Epithelial cell of prostate (primary cell): ENCODE results near the gene MED29.
A peak's percentile ranks its signal among the peaks of the same experiment; 100 is the strongest.

ENCODE experiments used
- DNase-seq: peaks from one replicate; pipeline ENCODE4 v3.0.0-alpha.2; 2011; ENCODE audit warnings: low read depth, low spot score
- H3K27ac ChIP-seq: fragments of 450-650 bp; 2 replicates; pipeline ENCODE4 v1.5.1; 2017; ENCODE audit warnings: mild to moderate bottlenecking

Gene MED29

DNA sequence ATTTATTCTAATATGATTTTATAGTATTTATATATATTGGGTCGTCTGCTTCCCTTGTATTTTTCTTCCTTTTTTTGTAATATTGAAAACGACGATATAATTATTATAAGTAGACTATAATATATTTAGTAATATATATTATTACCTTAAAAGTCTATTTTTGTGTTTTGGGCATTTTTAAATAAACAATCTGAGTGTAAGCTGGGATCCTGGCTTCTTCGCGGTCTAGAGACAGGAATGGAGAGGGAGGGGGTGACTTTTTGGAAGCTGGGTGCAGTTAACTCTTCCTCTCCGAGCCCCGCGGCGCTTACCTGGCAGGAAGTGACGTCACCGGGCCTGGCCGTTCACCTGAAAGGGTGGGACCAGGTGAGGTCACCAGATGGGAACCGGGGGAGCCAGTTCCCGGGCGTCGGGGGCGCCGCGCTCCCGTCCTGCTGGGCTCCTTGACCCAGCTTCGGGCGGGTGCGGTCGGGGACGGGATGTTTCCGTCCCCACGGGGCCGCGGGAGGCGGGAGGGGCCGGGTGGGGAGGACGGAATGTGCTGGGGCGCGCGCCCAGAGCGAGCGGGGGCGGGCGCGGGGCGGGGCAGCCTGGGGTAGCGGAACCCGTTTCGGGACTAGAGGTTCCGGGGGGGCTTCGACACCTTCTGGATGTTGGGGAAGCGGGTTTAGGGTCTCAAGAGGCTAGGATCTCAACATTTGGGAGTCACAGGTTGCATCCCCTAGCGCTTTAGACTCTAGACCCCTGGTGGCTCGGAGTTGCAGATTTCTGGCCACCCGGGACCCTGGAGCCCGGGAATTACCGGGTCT is 18.2 kb downstream of the MED29 start:
- peak overlapping the region; percentile 100 for H3K27ac ChIP-seq
- DNase-seq = peak; percentile 88

DNA sequence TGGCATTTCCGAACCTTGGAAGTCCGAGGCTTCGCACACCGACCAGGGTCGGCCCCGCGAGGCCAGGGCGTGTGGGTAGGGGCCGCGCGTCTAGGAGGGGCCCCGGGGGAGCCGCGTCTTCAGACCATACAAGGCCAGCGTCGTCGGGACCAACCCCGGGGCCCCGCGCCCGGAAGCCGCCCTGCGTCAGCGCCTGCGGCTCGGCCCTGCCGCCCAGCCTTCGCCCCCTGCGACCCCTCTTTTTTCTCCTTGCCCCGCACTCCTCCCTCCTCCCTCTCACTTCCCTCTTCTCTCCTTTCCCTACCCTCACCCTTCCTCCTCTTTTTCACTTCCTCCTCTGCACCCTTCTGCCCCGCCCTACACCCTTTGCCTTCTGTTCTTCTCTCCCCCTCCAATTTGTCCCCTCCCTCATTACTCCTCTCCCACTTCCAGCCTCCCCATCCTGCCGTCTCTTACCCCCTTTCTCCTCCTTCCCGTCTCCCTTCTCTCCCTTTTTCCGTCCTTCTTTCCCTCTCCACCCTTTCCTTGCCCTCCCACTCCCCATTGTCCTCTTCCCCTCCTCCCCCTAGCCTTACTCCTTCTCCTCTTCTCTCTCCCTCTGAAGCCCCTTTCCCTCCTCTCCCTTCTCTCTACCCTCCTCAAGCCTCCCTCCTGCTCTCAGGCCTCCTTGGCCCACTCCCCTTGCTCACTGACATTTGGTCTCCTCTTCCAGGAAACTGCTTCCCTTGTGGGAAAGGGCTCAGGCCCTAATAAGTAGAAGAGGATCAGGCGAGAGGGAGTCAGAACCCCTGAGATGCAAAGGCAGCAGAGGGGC is 19.0 kb downstream of the MED29 start:
- H3K27ac ChIP-seq = peak overlapping the region; percentile 100
- DNase-seq = no peak

DNA sequence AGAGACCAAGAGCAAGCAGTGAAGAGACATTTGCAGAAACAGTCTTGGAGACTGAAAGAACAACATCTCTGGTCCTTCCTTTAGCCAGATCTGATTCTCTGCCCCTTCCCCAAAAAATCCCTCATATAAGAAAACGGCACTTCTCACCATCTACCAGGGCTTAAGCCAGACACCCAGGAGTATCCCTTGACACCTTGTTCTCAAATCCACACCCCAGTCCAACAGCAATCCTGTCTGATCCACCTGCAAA is 19.6 kb downstream of the MED29 start:
- no peak for DNase-seq
- peak overlapping the region; percentile 100 for H3K27ac ChIP-seq

DNA sequence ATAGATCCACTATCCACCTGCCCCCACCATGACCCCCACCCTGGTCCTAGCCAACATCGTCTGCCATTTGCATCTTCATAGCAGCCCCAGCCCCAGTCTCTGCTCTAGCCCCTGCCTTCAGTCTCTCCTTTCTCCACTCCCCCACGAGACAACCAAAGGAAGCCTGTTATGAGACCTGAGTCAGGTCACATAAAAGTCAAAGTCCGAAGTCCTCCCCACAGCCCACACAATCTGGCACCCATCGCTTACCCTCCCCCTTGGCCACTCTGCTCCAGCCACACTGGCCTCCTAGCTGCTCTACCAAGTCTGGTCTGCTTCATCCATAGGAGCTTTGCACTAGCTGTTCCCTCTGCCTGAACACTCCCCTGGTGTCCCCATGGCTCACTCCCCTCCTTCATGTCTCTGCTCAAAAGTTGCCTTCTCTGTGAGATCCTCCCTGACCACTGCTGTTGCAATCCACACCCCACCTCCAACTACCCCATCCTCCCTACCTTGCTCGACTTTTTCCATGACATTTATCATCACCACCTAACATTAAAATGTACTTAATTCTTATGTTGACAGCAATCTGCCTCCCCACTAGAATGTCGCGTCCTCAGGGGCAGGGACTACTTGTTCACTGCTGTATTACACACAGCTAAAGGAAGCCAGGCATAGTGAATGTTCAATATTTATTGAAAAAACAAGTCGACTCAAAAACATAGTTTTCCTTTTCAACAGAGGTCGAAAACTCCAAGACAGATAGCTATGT is 20.1 kb downstream of the MED29 start:
- peak overlapping the region; percentile 100 for H3K27ac ChIP-seq
- DNase-seq = no peak

DNA sequence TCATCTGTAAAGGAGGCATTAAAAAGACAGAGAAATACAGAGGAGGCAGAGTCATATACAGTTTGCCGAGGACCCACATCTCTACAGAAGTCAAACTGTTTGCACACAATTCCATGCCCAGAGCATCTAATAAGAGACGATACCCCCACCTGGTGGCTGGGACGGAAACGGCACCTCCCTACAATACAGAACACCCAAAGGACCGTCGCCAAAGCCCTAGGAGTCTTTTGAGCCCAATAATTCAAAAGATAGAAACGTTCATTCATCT is 20.6 kb downstream of the MED29 start:
- H3K27ac ChIP-seq = peak overlapping the region; percentile 100
- no peak for DNase-seq

DNA sequence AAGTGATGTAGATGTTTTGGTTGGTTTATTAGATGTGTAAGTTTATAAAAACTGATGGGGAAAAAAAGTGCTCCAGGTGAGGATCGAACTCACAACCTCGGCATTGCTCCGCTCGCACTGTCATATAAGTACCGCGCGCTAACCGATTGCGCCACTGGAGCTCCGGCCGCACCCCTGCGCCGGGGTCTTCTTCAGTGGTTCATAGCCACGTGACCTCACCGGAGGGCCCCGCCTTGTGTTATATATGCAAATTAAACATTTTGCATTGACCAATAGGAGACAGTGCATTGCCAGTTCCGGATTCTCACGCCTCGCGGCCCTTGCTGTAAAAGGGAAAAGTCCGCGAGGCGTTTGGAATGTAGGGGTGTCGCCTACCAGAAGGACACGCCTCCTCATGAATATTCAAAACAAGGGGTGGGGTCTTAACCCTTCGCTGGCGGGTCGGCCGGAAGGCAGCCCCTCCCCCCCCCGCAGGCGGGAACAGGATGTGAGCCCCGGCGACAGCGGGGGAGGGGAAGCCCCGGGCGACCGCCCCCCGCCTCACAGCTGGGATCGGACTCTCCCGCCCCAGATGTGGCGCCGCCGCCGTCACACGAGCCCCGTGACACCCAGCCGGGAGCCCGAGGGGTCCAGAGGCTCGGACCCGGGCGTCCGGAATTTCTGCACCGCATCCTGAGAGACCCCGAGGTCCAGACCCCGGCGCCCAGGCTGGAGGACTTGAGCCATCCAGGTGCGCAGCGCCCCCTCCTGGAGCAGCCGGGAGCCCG is 21.1 kb downstream of the MED29 start, which contains the start of gene PLEKHG2:
TSS of gene PLEKHG2 (plus strand) at position 570 of the 767 bp plus-strand sequence. CDS start 1,418 bp downstream, outside the sequence.
- peak; percentile 97 for DNase-seq
- H3K27ac ChIP-seq = peak within 1 kb of the TSS; percentile 100

DNA sequence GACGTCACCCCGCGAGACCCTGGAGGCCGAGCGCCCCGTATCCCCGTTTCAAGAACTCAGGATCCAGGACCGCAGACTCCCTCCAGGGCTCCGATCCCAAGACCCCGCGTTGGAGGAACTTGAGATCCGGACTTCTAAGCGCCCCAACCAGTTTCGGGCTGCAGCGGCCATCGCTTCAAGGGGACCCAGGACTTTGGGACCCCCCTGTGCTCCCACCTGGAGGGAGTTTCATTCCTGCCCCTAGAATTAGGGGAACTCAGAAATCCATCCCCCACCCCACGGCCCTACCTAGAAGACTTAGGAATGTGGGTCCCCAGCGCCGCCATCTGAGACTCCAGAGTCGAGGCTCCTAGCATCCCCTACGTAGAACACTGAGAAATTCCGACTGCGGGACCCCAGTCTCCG is 21.7 kb downstream of the MED29 start:
- peak overlapping the region; percentile 100 for H3K27ac ChIP-seq
- no peak for DNase-seq

DNA sequence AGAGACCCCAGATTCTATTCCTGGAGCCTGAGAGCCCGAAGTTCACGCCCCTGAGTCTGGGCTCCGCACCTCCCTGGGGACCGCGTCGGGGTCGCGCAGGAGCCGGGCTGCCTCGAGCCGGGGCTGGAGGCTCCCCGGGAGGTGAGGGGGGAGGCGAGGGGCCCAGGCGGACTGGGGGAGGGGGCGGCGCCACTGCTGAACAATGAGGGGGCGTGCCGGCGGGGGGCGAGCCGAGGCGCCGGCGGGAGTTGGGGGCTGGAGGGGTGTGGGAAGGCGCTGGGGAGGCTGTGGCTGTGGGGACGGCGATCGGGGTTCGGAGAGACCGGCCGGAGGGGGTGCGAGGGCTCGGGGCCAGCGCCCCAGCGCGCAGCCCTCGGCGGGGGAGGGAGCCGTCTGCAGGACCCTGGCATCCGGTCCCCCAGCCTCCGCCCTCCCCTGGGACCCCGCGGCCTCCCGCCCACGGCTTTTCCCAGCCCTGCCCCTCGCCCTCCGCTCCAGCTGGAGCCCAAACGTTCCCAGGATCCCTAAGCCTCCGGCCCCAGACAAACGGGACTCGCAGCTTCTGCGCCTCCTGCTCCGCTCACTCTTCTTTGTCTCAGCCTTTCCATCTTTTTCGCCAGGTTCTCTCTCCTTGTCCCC is 22.2 kb downstream of the MED29 start:
- DNase-seq = no peak
- peak overlapping the region; percentile 100 for H3K27ac ChIP-seq

DNA sequence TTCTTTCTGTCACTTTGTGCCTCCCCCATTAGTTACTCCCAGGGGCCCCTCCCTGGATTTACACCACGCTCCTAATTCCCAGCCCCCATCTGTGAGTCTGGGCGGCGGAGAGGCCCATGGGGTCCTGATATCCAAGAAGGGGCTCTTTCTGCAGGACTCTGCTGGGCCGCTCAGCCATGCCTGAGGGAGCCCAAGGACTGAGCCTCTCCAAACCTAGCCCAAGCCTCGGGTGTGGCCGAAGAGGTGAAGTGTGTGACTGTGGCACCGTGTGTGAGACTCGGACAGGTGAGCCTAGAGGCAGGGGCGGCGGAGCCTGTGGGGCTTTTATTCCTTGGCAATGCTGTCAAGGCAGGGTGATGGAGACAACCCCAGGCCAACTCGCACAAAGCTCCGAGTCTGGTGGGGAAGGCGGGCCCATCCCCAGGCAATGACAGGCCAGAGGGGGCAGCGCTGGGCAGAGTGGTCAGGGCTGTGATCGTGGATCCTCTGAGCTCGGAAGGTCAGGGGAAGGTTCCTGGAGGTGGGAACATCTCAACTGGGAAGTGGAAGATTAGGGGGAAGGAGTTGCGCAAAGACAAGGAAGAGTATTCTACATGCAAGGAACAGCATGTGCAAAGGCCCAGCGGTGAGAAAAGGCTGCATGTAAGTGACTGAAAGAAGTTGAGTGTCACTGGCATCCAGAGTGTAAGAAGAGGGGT is 22.9 kb downstream of the MED29 start:
- no peak for DNase-seq
- peak overlapping the region; percentile 100 for H3K27ac ChIP-seq

DNA sequence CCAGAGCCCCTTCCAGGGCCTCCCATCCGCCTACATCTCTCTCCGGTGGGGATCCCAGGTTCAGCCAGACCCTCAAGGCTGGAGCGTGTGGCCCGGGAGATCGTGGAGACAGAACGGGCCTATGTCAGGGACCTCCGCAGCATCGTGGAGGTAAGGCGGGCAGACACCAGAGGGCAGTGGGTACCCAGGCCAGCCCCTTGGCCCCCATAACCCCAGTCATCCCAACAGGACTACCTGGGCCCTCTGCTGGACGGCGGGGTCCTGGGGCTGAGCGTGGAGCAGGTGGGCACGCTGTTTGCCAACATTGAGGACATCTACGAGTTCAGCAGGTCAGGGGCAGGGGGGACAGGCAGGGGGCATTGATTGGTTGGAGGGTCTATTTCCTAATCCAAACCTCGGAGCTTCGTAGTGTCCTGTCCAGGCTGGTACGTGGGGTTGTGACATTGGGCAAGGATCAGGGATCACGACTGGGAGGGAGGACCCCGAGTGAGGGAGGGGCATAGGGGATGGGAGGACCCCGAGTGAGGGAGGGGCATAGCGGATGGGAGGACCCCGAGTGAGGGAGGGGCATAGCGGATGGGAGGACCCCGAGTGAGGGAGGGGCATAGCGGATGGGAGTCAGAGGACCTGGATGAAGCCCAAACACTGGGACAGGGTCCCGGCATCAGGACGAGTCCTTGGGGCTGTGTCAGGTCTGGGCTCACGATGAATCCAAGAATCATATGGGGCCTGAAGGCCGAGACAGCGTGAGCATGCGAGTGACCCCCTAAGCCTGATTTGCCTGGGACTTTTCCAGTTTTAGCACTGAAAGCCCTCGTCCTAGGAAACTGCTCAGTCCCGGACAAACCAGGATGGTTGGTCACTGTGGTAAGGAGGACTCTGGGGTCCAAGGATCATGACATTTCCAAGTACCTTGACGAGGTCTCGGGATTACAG is 24.2 kb downstream of the MED29 start:
- no peak overlapping the region for H3K27ac ChIP-seq
- no peak for DNase-seq

DNA sequence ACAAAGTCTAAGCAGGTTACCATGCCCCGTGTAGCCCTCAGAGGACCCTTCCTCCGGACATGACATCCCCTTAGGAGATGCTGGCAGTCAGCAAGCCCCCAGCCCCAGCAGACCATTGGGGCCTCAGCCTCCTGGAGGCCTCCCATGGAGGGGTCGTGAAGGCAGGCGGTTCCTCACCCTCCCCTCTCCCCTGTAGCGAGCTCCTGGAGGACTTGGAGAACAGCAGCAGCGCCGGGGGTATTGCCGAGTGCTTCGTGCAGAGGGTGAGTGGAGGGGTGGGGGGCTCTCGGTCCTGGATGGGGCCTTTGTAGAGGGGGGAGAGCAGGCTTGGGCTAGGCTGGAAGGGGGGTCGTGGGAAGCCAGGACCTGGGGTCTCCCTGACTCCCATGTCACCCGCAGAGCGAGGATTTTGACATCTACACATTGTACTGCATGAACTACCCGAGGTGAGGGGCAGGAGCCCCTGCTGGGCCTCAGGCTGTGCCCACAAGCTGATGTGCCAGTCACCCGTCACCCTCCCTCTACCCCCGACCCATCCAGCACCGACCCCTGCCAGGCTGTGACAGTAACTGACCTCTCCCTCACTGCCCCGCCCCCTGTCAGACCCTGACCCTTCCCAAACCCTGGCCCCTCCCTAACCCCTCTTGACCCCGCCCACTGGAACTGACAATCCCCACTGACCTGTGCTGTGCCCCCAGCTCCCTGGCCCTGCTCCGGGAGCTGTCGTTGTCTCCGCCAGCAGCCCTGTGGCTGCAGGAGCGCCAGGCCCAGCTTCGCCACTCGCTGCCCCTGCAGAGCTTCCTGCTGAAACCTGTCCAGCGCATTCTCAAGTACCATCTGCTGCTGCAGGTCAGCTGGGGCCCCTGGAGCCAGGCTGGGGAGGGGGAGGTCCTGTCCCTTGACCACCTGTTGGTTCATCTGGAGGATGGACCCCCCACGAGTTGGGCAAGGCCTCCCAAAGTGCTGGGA is 25.3 kb downstream of the MED29 start:
- no peak overlapping the region for H3K27ac ChIP-seq
- no peak for DNase-seq

DNA sequence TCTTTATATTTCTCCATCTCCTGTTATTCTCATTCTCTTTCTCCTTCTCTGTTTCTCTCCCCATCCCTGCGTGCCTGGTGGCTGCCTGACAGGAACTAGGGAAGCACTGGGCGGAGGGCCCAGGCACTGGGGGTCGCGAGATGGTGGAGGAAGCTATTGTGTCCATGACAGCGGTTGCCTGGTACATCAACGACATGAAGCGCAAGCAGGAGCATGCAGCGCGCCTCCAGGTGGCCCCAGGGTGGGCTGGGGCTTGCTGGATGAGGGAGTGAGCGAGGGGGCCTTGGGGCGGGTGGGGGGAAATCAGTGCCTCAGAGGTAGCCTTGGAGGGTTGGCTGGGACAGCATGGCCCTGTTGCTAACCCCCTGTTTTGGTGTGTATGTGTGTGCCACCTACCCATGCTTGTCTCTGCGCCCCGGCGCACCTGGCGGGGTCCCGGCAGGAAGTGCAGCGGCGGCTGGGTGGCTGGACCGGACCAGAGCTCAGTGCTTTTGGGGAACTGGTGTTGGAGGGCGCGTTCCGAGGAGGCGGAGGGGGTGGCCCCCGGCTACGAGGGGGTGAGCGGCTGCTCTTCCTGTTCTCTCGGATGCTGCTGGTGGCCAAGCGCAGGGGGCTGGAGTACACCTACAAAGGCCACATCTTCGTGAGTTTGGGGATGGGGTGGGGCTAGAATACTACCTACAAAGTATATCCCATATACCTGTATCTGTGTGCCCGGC is 26.4 kb downstream of the MED29 start:
- H3K27ac ChIP-seq = no peak overlapping the region
- no peak for DNase-seq

DNA sequence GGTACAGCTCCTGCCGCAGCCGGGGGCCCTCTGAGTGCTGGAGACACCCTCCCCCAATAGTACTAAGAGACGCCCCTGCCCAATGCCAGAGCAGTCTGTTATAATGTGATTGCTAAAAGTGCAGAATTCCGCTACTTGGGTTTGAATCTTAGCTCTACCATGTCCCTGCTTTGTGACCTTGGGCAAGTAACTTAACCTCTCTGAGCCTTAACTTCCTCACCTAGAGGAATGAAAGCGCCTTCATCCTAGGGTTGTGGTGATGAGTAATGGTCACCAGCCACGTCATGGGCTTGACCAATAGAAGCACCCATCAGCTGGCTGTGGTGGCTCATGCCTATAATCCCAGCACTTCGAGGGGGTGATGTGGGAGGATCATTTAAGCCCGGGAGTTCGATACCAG is 27.8 kb downstream of the MED29 start:
- no peak overlapping the region for H3K27ac ChIP-seq
- DNase-seq = no peak

DNA sequence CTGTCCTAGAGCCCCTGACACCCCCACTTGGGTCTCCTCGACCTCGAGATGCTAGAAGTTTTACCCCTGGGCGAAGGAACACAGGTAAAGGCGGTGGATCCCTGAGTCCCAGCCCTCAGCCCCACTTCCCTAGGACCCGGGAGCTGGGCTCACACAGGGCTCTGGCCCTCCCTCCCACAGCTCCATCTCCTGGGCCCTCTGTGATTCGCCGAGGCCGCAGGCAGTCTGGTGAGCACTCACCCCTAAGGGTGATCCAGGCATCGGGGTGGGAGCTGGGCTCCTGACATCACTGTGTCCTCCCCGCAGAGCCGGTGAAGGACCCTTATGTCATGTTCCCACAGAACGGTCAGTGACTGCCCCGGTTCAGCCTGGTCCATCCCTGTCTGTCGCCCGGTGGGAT is 29.6 kb downstream of the MED29 start:
- no peak for DNase-seq
- no peak overlapping the region for H3K27ac ChIP-seq

DNA sequence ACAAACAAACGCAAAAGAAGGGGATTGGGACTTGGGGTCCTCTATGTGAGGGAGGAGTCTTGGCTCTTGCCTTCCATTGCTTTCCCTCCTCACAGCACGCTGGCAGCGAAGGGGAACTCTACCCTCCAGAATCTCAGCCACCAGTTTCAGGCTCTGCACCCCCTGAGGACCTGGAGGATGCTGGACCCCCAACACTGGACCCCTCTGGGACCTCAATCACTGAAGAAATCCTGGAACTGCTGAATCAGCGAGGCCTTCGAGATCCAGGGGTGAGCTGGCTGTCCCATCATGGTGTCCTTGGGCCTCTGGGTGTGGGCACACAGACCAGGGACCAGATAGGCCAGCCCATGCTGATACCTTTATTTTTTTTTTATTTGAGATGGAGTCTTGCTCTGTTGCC is 30.8 kb downstream of the MED29 start:
- DNase-seq = no peak
- H3K27ac ChIP-seq = no peak overlapping the region

DNA sequence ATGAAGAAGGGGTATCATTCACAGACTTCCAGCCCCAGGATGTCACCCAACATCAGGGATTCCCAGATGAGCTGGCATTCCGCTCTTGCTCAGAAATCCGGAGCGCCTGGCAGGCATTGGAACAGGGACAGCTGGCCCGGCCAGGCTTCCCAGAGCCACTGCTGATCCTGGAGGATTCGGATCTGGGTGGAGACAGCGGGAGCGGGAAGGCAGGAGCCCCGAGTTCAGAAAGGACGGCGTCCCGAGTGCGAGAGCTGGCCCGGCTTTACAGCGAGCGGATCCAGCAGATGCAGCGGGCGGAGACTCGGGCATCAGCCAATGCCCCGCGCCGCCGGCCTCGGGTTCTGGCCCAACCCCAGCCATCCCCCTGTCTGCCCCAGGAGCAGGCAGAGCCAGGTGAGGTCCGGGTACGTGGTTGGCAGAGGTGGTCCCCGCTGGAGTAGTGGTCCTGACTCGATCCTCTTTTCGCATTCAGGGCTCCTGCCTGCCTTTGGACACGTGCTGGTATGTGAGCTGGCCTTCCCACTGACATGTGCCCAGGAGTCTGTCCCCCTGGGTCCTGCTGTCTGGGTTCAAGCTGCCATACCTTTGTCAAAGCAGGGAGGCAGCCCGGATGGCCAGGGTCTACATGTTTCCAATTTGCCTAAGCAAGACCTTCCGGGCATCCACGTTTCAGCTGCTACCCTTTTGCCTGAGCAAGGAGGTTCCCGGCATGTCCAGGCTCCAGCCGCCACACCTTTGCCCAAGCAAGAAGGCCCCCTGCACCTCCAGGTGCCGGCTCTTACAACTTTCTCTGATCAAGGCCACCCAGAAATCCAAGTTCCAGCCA is 32.3 kb downstream of the MED29 start:
- H3K27ac ChIP-seq = no peak overlapping the region
- DNase-seq = no peak
